Colonic mucosa (tissue), 4 donors: Measurements from ENCODE around the gene IQGAP2. TPM values are rescaled to one million over a fixed set of nuclear protein-coding genes. Genes with fewer than 3 reads are reported as not detected.

Source experiments
- DNase-seq: peaks from one replicate; pipeline ENCODE4 v3.0.0-alpha.2; 2020
- H3K27ac ChIP-seq: fragments of 200-600 bp; one replicate; pipeline ENCODE4 v1.8.0; 2021
- H3K27me3 ChIP-seq: fragments of 200-600 bp; one replicate; pipeline ENCODE4 v1.8.0; 2021
- H3K36me3 ChIP-seq: fragments of 200-600 bp; one replicate; pipeline ENCODE4 v1.8.0; 2021
- H3K4me1 ChIP-seq: fragments of 200-600 bp; one replicate; pipeline ENCODE4 v1.8.0; 2021; ENCODE audit warnings: mild to moderate bottlenecking
- H3K4me3 ChIP-seq: fragments of 200-600 bp; one replicate; pipeline ENCODE4 v1.8.0; 2021
- H3K9ac ChIP-seq, 2 donors: one replicate each; pipeline ENCODE4 v1.7.0; 2013; ENCODE audit warnings: control low read depth in 2 of 2, low read depth in 2 of 2, low read length in 2 of 2
- H3K9me3 ChIP-seq: fragments of 200-600 bp; one replicate; pipeline ENCODE4 v1.8.0; 2021
- CTCF ChIP-seq: fragments of 200-600 bp; IDR thresholded peaks from one replicate; pipeline ENCODE4 v1.8.0; 2022; ENCODE audit warnings: antibody characterized with exemption, mild to moderate bottlenecking
- intact Hi-C: fragments of 100-400 bp; cut with DNase I; formaldehyde crosslinking; loops from one replicate; pipeline ENCODE4 v1.14.1; 2022
- total RNA-seq, 2 donors: library from RNA; stranded (reverse); fragmentation: NEBNext Ultra II Directional in 1 of 2; extraction: Animal tissue kit (Norgen Biotek cat#: 25700) in 1 of 2; gene quantifications; one replicate each; pipeline ENCODE4 v1.2.1, GENCODE V29; 2021
- donor health status: healthy.
- donor health status: DM: no; HTN: no; CAD: no.
- donor health status: DM: no; HTN: no; CAD: no.

IQGAP2 gene
- total RNA-seq, 2 donors from 2014 or later, result 62.2 to 75.6 TPM

DNA sequence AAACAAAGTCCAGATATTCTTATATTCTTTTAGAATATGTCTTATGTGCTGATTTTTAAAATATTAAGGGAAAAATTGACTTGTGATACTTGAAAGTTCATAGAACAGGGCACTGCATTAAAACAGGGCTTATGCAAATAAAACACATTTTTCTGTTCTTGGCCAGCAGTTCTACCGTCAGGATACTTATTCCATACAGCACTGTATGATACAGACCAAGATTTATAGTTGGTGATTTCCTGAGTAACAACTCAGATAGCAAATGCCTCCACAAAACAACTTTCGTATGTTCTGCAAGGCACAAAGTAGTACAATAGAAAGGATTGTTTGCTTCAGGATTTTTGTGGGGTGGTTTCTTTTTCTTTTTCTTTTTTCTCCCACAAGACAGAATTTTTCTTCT lies 150.2 kb downstream of the IQGAP2 start:
- TF ChIP-seq CTCF, result no peak
- Histone ChIP-seq H3K27ac (no peak overlapping the region), H3K4me3 (no peak overlapping the region), H3K9me3 (no peaks in the 10 kb centered on the region), H3K27me3 (no peaks in the 10 kb centered on the region), H3K36me3 (no peaks in the 10 kb centered on the region), H3K9ac (no peak overlapping the region), H3K4me1 (peaks cover 7% of the 10 kb centered on the region)
- DNase-seq, result no peak
- intact Hi-C loops, result no loop called here

- no peaks in the 10 kb centered on the region for H3K27me3 ChIP-seq
- H3K9ac ChIP-seq, result no peak overlapping the region
- no peaks in the 10 kb centered on the region for H3K9me3 ChIP-seq
- H3K4me3 ChIP-seq, result no peak overlapping the region
- H3K4me1 ChIP-seq, result no peaks in the 10 kb centered on the region
- no peak for TF ChIP-seq CTCF
- H3K27ac ChIP-seq, result no peak overlapping the region
- intact Hi-C loops, result no loop called here
- no peaks in the 10 kb centered on the region for H3K36me3 ChIP-seq
- DNase-seq, result no peak
These were observed 152.0 kb downstream of the IQGAP2 start for GRCh38 chr5:76555114-76555513.

- no peak overlapping the region for H3K27ac ChIP-seq
- H3K4me1 ChIP-seq, result no peaks in the 10 kb centered on the region
- TF ChIP-seq CTCF, result no peak
- H3K9me3 ChIP-seq, result no peaks in the 10 kb centered on the region
- no peaks in the 10 kb centered on the region for H3K27me3 ChIP-seq
- no peak for DNase-seq
- no peak overlapping the region for H3K9ac ChIP-seq
- H3K4me3 ChIP-seq, result no peak overlapping the region
- intact Hi-C loops, result no loop called here
- no peaks in the 10 kb centered on the region for H3K36me3 ChIP-seq
These were observed 152.6 kb downstream of the IQGAP2 start for GRCh38 chr5:76555717-76556116.

GRCh38 chr5:76556511-76557221 lies 153.6 kb downstream of the IQGAP2 start:
- no peak for TF ChIP-seq CTCF
- no peak overlapping the region for H3K4me3 ChIP-seq
- H3K27ac ChIP-seq, result no peak overlapping the region
- no peaks in the 10 kb centered on the region for H3K9me3 ChIP-seq
- H3K9ac ChIP-seq, result no peak overlapping the region
- no peaks in the 10 kb centered on the region for H3K4me1 ChIP-seq
- no peaks in the 10 kb centered on the region for H3K27me3 ChIP-seq
- DNase-seq, result no peak
- no peaks in the 10 kb centered on the region for H3K36me3 ChIP-seq
- intact Hi-C loops, result no loop called here

DNA sequence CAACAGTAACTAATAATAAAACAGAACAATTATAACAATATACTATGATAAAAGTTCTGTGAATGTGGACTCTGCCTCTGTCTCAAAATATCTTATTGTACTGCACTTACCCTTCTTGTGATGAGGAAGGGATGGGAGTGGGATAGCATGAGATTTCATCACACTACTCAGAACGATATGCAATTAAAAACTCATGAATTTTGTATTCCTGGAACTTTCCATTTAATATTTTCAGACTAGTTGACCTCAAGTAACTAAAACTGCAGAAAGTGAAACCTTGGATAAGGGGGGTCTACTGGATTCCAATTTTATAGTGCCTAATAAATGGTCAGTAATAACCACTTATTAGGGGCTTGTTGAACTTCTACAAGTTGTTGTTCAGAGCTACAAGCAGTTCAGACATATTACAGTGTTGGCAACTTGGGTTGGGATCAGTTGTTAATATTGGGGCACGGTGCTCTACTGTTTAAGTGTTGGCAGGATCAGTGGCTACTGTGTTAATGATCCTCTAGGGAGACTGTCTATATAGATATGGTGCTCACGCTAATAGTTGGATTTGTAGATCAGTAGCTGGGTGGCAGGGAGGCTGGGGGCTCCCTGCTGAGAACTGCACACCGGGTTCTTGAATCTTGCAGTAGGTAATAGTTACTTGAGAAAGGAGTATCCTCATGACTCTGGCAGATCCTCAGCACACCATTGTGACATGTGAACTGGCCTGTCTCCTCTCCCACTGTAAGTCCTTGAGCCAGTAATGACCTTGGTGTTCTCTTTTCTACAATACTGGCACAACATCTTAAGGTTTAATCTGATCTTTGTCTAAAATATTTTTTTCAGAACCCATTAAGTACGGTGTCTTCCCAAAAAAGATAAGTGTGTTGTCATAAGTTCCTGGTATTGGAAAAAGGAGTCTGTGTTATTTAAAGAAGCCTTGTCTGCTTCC lies 158.1 kb downstream of the IQGAP2 start:
- Histone ChIP-seq H3K9me3 (no peaks in the 10 kb centered on the region), H3K4me1 (no peaks in the 10 kb centered on the region), H3K36me3 (no peaks in the 10 kb centered on the region), H3K27ac (no peak overlapping the region), H3K27me3 (no peaks in the 10 kb centered on the region), H3K9ac (no peak overlapping the region), H3K4me3 (no peak overlapping the region)
- no peak for TF ChIP-seq CTCF
- no peak for DNase-seq
- intact Hi-C loops, result no loop called here
